Endodermal cell (in vitro differentiated cells): ENCODE results near the gene CCDC134. TPM values are rescaled to one million over a fixed set of nuclear protein-coding genes. Genes with fewer than 3 reads are reported as not detected.
A peak's percentile ranks its signal among the peaks of the same experiment; 100 is the strongest.

Source experiments
- DNase-seq: peaks from one replicate; pipeline ENCODE4 v3.0.0-alpha.2; 2017
- H3K27ac ChIP-seq: 2 replicates; pipeline ENCODE4 v1.5.1; 2013; ENCODE audit warnings: mild to moderate bottlenecking, low read depth, low read length, moderate library complexity
- H3K27me3 ChIP-seq: 2 replicates; pipeline ENCODE4 v1.6.1; 2013; ENCODE audit warnings: mild to moderate bottlenecking, low read length, moderate library complexity; ENCODE audit not compliant: insufficient read depth, control insufficient read depth, poor library complexity, severe bottlenecking
- H3K36me3 ChIP-seq: 2 replicates; pipeline ENCODE4 v1.7.0; 2013; ENCODE audit warnings: mild to moderate bottlenecking, low read length, moderate library complexity; ENCODE audit not compliant: control insufficient read depth, insufficient read depth
- H3K4me1 ChIP-seq: one replicate; pipeline ENCODE4 v1.7.0; 2013; ENCODE audit warnings: low read length; ENCODE audit not compliant: control insufficient read depth, insufficient read depth
- H3K4me3 ChIP-seq: 2 replicates; pipeline ENCODE4 v1.5.1; 2013; ENCODE audit warnings: mild to moderate bottlenecking, low read length, moderate library complexity
- H3K9ac ChIP-seq: 2 replicates; pipeline ENCODE4 v1.6.1; 2013; ENCODE audit warnings: mild to moderate bottlenecking, low read length, moderate library complexity; ENCODE audit not compliant: poor library complexity, severe bottlenecking; ENCODE audit errors: extremely low read depth
- H3K9me3 ChIP-seq: 2 replicates; pipeline ENCODE4 v1.6.1; 2013; ENCODE audit warnings: mild to moderate bottlenecking, low read length, moderate library complexity; ENCODE audit not compliant: control insufficient read depth
- H3K27ac Mint-ChIP-seq: 2 replicates; pipeline ENCODE4 v1.8.0; 2020; ENCODE audit warnings: mixed read lengths
- H3K27me3 Mint-ChIP-seq: 2 replicates; pipeline ENCODE4 v1.8.0; 2021; ENCODE audit warnings: mild to moderate bottlenecking, mixed read lengths; ENCODE audit not compliant: insufficient read depth
- H3K36me3 Mint-ChIP-seq: 2 replicates; pipeline ENCODE4 v1.8.0; 2020; ENCODE audit warnings: low read depth, mixed read lengths
- H3K4me1 Mint-ChIP-seq: 2 replicates; pipeline ENCODE4 v1.8.0; 2020; ENCODE audit warnings: mixed read lengths
- H3K4me3 Mint-ChIP-seq: 2 replicates; pipeline ENCODE4 v1.8.0; 2020; ENCODE audit warnings: mild to moderate bottlenecking, moderate library complexity, mixed read lengths
- H3K9me3 Mint-ChIP-seq: 2 replicates; pipeline ENCODE4 v1.8.0; 2020; ENCODE audit warnings: mild to moderate bottlenecking, mixed read lengths
- CTCF ChIP-seq: fragments of 200-600 bp; sonication (generic); conservative IDR thresholded peaks from 2 replicates; pipeline ENCODE4 v1.5.0; 2021; ENCODE audit warnings: antibody characterized with exemption, mild to moderate bottlenecking
- WGBS, 2 experiments: methylation state at CpG; one replicate each; pipeline versions ENCODE4 v1.1.5 to v1.1.7; 2013; ENCODE audit warnings: missing lambda C conversion rate in 2 of 2, mixed read lengths in 1 of 2; ENCODE audit not compliant: insufficient coverage in 1 of 2, insufficient read length in 1 of 2; 5-methylcytosine and 5-hydroxymethylcytosine counted together
- total RNA-seq, 2 donors: library from RNA; stranded (reverse); fragmentation: NEBNext Ultra II Directional in 1 of 2; extraction: Animal tissue kit (Norgen Biotek cat#: 25700) in 1 of 2; gene quantifications; 2 replicates in 1 of 2; 3 replicates in 1 of 2; pipeline ENCODE4 v1.2.1, GENCODE V29; 2021

CCDC134 gene
- total RNA-seq, 2 donors from 2014 or later = 15.0 to 21.0 TPM

GRCh38 chr22:41848468-41848867 lies 48.0 kb downstream of the CCDC134 start:
- no peak overlapping the region for H3K27ac Mint-ChIP-seq
- no peaks in the 10 kb centered on the region for H3K27me3 Mint-ChIP-seq
- WGBS, 2 experiments = 95 to 100% methylated on average over 1 to 5 of the region's 5 CpGs
- H3K4me1 ChIP-seq = peaks cover 21% of the 10 kb centered on the region
- no peaks in the 10 kb centered on the region for H3K9me3 Mint-ChIP-seq
- H3K4me3 ChIP-seq = no peak overlapping the region
- peaks cover 21% of the 10 kb centered on the region for H3K36me3 Mint-ChIP-seq
- H3K4me3 Mint-ChIP-seq = no peak overlapping the region
- TF ChIP-seq CTCF = no peak
- no peak overlapping the region for H3K9ac ChIP-seq
- no peaks in the 10 kb centered on the region for H3K9me3 ChIP-seq
- no peak for DNase-seq
- H3K27ac ChIP-seq = no peak overlapping the region
- peaks cover 42% of the 10 kb centered on the region for H3K4me1 Mint-ChIP-seq
- H3K36me3 ChIP-seq = peaks cover 8% of the 10 kb centered on the region
- H3K27me3 ChIP-seq = no peaks in the 10 kb centered on the region

- Histone ChIP-seq H3K27ac (no peak overlapping the region), H3K4me1 (no peaks in the 10 kb centered on the region), H3K27me3 (no peaks in the 10 kb centered on the region), H3K36me3 (peaks cover 8% of the 10 kb centered on the region), H3K4me3 (no peak overlapping the region), H3K9ac (no peak overlapping the region), H3K9me3 (no peaks in the 10 kb centered on the region)
- DNase-seq = no peak
- WGBS, 2 experiments = 96% methylated on average over 2 of the region's 2 CpGs
- no peaks in the 10 kb centered on the region for H3K9me3 Mint-ChIP-seq
- peak overlapping the region; percentile 11 for H3K27ac Mint-ChIP-seq
- TF ChIP-seq CTCF = no peak
- peaks cover 8% of the 10 kb centered on the region for H3K4me1 Mint-ChIP-seq
- peaks cover 7% of the 10 kb centered on the region for H3K36me3 Mint-ChIP-seq
- no peak overlapping the region for H3K4me3 Mint-ChIP-seq
- no peaks in the 10 kb centered on the region for H3K27me3 Mint-ChIP-seq
Observed at GRCh38 chr22:41856469-41856868, 56.0 kb downstream of the CCDC134 start.

- DNase-seq = peak; percentile 91
- H3K4me3 Mint-ChIP-seq = no peak overlapping the region
- Histone ChIP-seq H3K4me1 (peaks cover 2% of the 10 kb centered on the region), H3K4me3 (no peak overlapping the region), H3K36me3 (peaks cover 8% of the 10 kb centered on the region), H3K9ac (no peak overlapping the region), H3K27me3 (no peaks in the 10 kb centered on the region), H3K27ac (peak overlapping the region; percentile 24), H3K9me3 (no peaks in the 10 kb centered on the region)
- WGBS, 2 experiments = 65 to 93% methylated on average over 2 to 7 of the region's 7 CpGs
- peak; percentile 83 for TF ChIP-seq CTCF
- peaks cover 7% of the 10 kb centered on the region for H3K36me3 Mint-ChIP-seq
- no peaks in the 10 kb centered on the region for H3K9me3 Mint-ChIP-seq
- peak overlapping the region; percentile 83 for H3K27ac Mint-ChIP-seq
- H3K4me1 Mint-ChIP-seq = peaks cover 8% of the 10 kb centered on the region
- no peaks in the 10 kb centered on the region for H3K27me3 Mint-ChIP-seq
Observed at GRCh38 chr22:41857155-41857859, 56.8 kb downstream of the CCDC134 start.
